ENCODE results near the gene ERICH4. TPM values are rescaled to one million over a fixed set of nuclear protein-coding genes. Genes with fewer than 3 reads are reported as not detected.

ERICH4 gene
- total and polyA plus RNA-seq, 9 of the 15 experiments (the other 6 are each of a cell fraction or from before 2014, with no cell fraction given) = not detected

- TF ChIP-seq FOXK1 (CRISPR knock-in tag; IDR thresholded peaks at IDR 0.05; ENCODE audit: borderline replicate concordance) (no peak), TAF7 (tag; IDR thresholded peaks at IDR 0.05) (peak; percentile 82), CBFA2T3 (IDR thresholded peaks at IDR 0.05) (no peak), SAFB (IDR thresholded peaks at IDR 0.05; ENCODE audit: borderline replicate concordance, low read depth, low read length) (no peak), FOXM1 (IDR thresholded peaks at IDR 0.05; ENCODE audit: low read depth) (peak; percentile 69; the same call in 1 of the 2 replicates), FOXM1 (CRISPR knock-in tag; IDR thresholded peaks at IDR 0.05; ENCODE audit: low read depth) (no peak), JUN (IDR thresholded peaks at IDR 0.05; ENCODE audit: borderline replicate concordance, low read depth, low read length) (peak; percentile 87; the same call in 1 of the 2 replicates), JUN (CRISPR knock-in tag; IDR thresholded peaks at IDR 0.05; ENCODE audit: borderline replicate concordance) (no peak), SUPT5H (IDR thresholded peaks at IDR 0.05) (peak; percentile 76), FOXP1 (CRISPR knock-in tag; IDR thresholded peaks at IDR 0.05) (peak; percentile 65; the same call in 1 of the 2 replicates), SMAD3 (CRISPR knock-in tag; conservative IDR thresholded peaks at IDR 0.05) (0 out of 2 replicates have a peak, but pooled peaks have one; percentile 61), CREB5 (CRISPR knock-in tag; IDR thresholded peaks at IDR 0.05) (no peak), TGIF2 (CRISPR knock-in tag; IDR thresholded peaks at IDR 0.05) (peak; percentile 96; the same call in 1 of the 2 replicates), BRF2 (IDR thresholded peaks at IDR 0.05; ENCODE audit: borderline replicate concordance, insufficient read depth, insufficient read length) (no peak), POLR2G (IDR thresholded peaks at IDR 0.05; ENCODE audit: low read depth, low read length) (peak; percentile 88), TFAP4 (CRISPR knock-in tag; IDR thresholded peaks at IDR 0.05; ENCODE audit: borderline replicate concordance) (peak; percentile 69), USF1 (CRISPR knock-in tag; IDR thresholded peaks at IDR 0.05) (peak; percentile 97), ATF1 (CRISPR knock-in tag; IDR thresholded peaks at IDR 0.05) (no peak), ATF1 (tag; IDR thresholded peaks at IDR 0.05) (peak; percentile 89), SMARCE1 (IDR thresholded peaks at IDR 0.05) (0 out of 2 replicates have a peak, but pooled peaks have one; percentile 26), ZBTB7A (IDR thresholded peaks at IDR 0.05; ENCODE audit: borderline replicate concordance, control insufficient read depth, low read depth, low read length) (peak; percentile 25; the same call in 1 of the 2 replicates), LEF1 (IDR thresholded peaks at IDR 0.05) (no peak)
Observed at GRCh38 chr19:41397086-41398049, 45.6 kb upstream of the ERICH4 start, which contains the start of the genes BCKDHA and EXOSC5 (continued).
